ENCODE data around the gene UAP1L1. TPM values are rescaled to one million over a fixed set of nuclear protein-coding genes. Genes with fewer than 3 reads are reported as not detected.
A peak's percentile ranks its signal among the peaks of the same experiment; 100 is the strongest.

UAP1L1 gene
- total and polyA plus RNA-seq, 2 of the 4 experiments (the other 2 are of a cell fraction) = 2.3 to 9.8 TPM

- H3K23ac ChIP-seq (ENCODE audit: low read depth, low read length) = no peak overlapping the region
- no peak overlapping the region for H3K18ac ChIP-seq (ENCODE audit: low read depth, low read length)
- no peak overlapping the region for H3K14ac ChIP-seq (replicated peaks; ENCODE audit: low read depth, low read length)
- TF ChIP-seq CEBPB (IDR thresholded peaks at IDR 0.05; ENCODE audit: low read depth, low read length) (no peak), NFE2L2 (IDR thresholded peaks at IDR 0.05; ENCODE audit: low read depth, low read length) (no peak), RCOR1 (IDR thresholded peaks at IDR 0.05; ENCODE audit: insufficient replicate concordance, low read length) (no peak), MAZ (IDR thresholded peaks at IDR 0.05; ENCODE audit: borderline replicate concordance, low read depth, low read length) (no peak), POLR2A (IDR thresholded peaks at IDR 0.05; ENCODE audit: low read depth, low read length) (no peak), BHLHE40 (IDR thresholded peaks at IDR 0.05; ENCODE audit: low read depth, low read length) (no peak), SMC3 (IDR thresholded peaks at IDR 0.05; ENCODE audit: low read depth, low read length) (peak; percentile 81), CTCF (conservative IDR thresholded peaks at IDR 0.05; ENCODE audit: low read depth, low read length) (peak; percentile 83), RAD21 (IDR thresholded peaks at IDR 0.05; ENCODE audit: low read length) (peak; percentile 67), CHD1 (IDR thresholded peaks at IDR 0.05; ENCODE audit: low read depth, low read length) (no peak), MAFK (IDR thresholded peaks at IDR 0.05; ENCODE audit: low read depth, low read length) (no peak), RFX5 (IDR thresholded peaks at IDR 0.05; ENCODE audit: low read depth, low read length) (no peak)
- in situ Hi-C loops (cut with MboI; ENCODE audit: low sequenced_read_pairs) = no loop called here
- ATAC-seq (ENCODE audit: low read depth) = peak; percentile 95
- no peak for DNase-seq
- H3K4ac ChIP-seq (ENCODE audit: low read depth, low read length) = no peak overlapping the region
- intact Hi-C loops (cut with micrococcal nuclease) = no loop called here
- peak overlapping the region; percentile 71 for H2AFZ ChIP-seq (replicated peaks; ENCODE audit: low read length, poor library complexity)
- H2BK5ac ChIP-seq (ENCODE audit: low read depth, low read length, poor library complexity, severe bottlenecking) = no peak overlapping the region
- ChIA-PET CTCF (interaction anchor here (0.7 to 1.9 kb wide), 8 partner anchors 9 to 125 kb away, joined by 3 to 17 read pairs (median 4); partner anchors contain the start of genes MAN1B1, NPDC1 and UAP1L1), POLR2A (ENCODE audit: unreplicated experiment) (no interaction called here)
- dilution Hi-C loops (cut with HindIII; ENCODE audit: low sequenced_read_pairs, unreplicated experiment) = no loop called here
- H2BK15ac ChIP-seq (ENCODE audit: low read depth, low read length) = no peak overlapping the region
- H2AK9ac ChIP-seq (replicated peaks; ENCODE audit: low read depth, low read length, poor library complexity) = peak overlapping the region; percentile 37
- no peak overlapping the region for H3K9ac ChIP-seq (ENCODE audit: low read depth, low read length)
- no peaks in the 10 kb centered on the region for H3K4me1 ChIP-seq (ENCODE audit: control insufficient read depth, insufficient read depth, low read length)
- 21% methylated on average over 27 of the region's 55 CpGs; no CpG with 5 or more reads in 1 of the 2 experiments for WGBS, 2 experiments (ENCODE audit: extremely low coverage in 2 of 2, insufficient read length in 1 of 2)
- H2BK120ac ChIP-seq (ENCODE audit: low read depth, low read length) = no peak overlapping the region
- no peaks in the 10 kb centered on the region for H3K9me1 ChIP-seq (ENCODE audit: insufficient read depth, low read length)
- no TSS peak for BruUV-seq (replicated peaks)
- H2AK5ac ChIP-seq (ENCODE audit: low read depth, low read length) = no peak overlapping the region
- no peak overlapping the region for H4K5ac ChIP-seq (ENCODE audit: low read depth, low read length)
- no peak overlapping the region for H4K91ac ChIP-seq (ENCODE audit: insufficient read depth, low read depth, low read length)
- no peak overlapping the region for H3K4me2 ChIP-seq (ENCODE audit: low read depth, low read length)
- peaks cover 2 to 7% of the 10 kb centered on the region in 2 experiments; a peak in 3 of 4 replicates for H3K79me1 ChIP-seq (ENCODE audit: low read depth in 1 of 2, low read length in 2 of 2)
- H3K36me3 ChIP-seq (ENCODE audit: control insufficient read depth, insufficient read depth, low read length) = no peaks in the 10 kb centered on the region
- no peak overlapping the region for H3K56ac ChIP-seq (ENCODE audit: extremely low read depth, insufficient read depth, low read length)
- no peak overlapping the region for H2BK20ac ChIP-seq (ENCODE audit: low read depth, low read length)
- no peaks in the 10 kb centered on the region for H3K9me3 ChIP-seq (ENCODE audit: control insufficient read depth, insufficient read depth, low read length)
- no peak overlapping the region for H3K4me3 ChIP-seq (ENCODE audit: insufficient read depth, low read depth, low read length)
- H3K27ac ChIP-seq (ENCODE audit: insufficient read depth, low read length) = no peak overlapping the region
- no peaks in the 10 kb centered on the region for H3K27me3 ChIP-seq (ENCODE audit: control insufficient read depth, insufficient read depth, low read length)
- no peak overlapping the region for H4K8ac ChIP-seq (ENCODE audit: low read depth in 2 of 2, low read length in 2 of 2)
- H4K20me1 ChIP-seq (ENCODE audit: insufficient read depth, low read length) = no peaks in the 10 kb centered on the region
These were observed 13.1 kb upstream of the UAP1L1 start for GRCh38 chr9:137064027-137064879.
